IMR-90 (cell line): ENCODE measurements around the gene VKORC1L1.
"Not testable (repeated sequence)": the region's sequence is repeated elsewhere in the genome, so short reads cannot be mapped to it uniquely, and the experiment has no call there.

Source experiments
- CTCF ChIP-seq: conservative IDR thresholded peaks from 2 replicates; pipeline ENCODE4 v1.5.1; 2012; ENCODE audit warnings: mild to moderate bottlenecking, low read depth, low read length, improper control_type of control experiment
- POLR2A ChIP-seq: IDR thresholded peaks from 2 replicates; pipeline ENCODE4 v1.6.1; 2012; ENCODE audit warnings: mild to moderate bottlenecking, low read depth, low read length

DNA sequence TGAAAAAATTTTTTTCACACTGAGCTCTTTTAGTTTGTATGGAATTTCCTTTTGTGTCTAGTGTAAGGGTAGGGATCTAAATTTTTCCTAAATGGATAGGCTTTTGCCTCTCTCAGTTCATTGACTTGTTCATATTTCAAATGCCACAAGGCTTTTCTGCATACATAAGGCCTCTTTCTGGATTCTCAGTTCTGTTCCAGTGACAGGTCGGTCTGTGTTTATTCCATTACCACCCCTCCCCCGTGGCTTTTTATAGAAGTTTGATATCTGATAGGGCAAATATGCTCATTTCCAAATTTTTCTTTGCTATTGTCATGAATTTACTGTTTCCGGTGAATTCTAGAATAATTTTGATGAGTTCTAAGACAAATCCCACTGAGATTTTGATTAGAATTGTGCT is 12.7 kb downstream of the VKORC1L1 start:
- not testable (repeated sequence) for TF ChIP-seq CTCF, POLR2A
